HL-60 (cell line): ENCODE data around the gene LXN.
A peak's percentile ranks its signal among the peaks of the same experiment; 100 is the strongest.

ENCODE experiments used
- CTCF ChIP-seq: IDR thresholded peaks from one replicate; pipeline ENCODE4 v1.5.1; 2011; ENCODE audit warnings: low read length, control low read depth, inconsistent platforms; ENCODE audit not compliant: insufficient read depth
- REST ChIP-seq: IDR thresholded peaks from 2 replicates; pipeline ENCODE4 v1.6.1; 2012; ENCODE audit warnings: low read depth; ENCODE audit not compliant: insufficient replicate concordance

- peak; percentile 99 for TF ChIP-seq CTCF
- TF ChIP-seq REST: peak; percentile 67
Measured at GRCh38 chr3:158644345-158644908, 28.0 kb downstream of the LXN start, which contains the start of gene GFM1.
